Caco-2 (cell line): ENCODE measurements around the gene PNPLA8. TPM values are rescaled to one million over a fixed set of nuclear protein-coding genes. Genes with fewer than 3 reads are reported as not detected.

Experiments
- Bru-seq: library from RNA; stranded (reverse); fragments of 400-500 nt; gene quantifications from one replicate; lab custom pipeline; 2021; lab: Mats Ljungman, UMichigan
- BruChase-seq, 2 experiments: library from RNA; stranded (reverse); fragments of 400-500 nt; gene quantifications; one replicate each; lab custom pipeline; 2021; lab: Mats Ljungman, UMichigan
- BruUV-seq: library from RNA; stranded (reverse); fragments of 400-500 nt; replicated peaks from 2 replicates; lab custom pipeline; 2021; lab: Mats Ljungman, UMichigan
- CTCF ChIA-PET: fragments of 300-600 bp; sonication (Branson Sonifier 250); formaldehyde crosslinking; loops from one replicate; lab custom pipeline; 2022; ENCODE audit warnings: antibody characterized with exemption; lab: Charles Lee
- POLR2A ChIA-PET: fragments of 300-600 bp; sonication (Branson Sonifier 250); formaldehyde crosslinking; loops from one replicate; lab custom pipeline; 2022; ENCODE audit warnings: antibody characterized with exemption; lab: Charles Lee
- DNase-seq, 2 experiments: peaks; one replicate each; pipeline versions ENCODE4 v3.0.0 to v3.0.0-alpha.2; 2020 to 2022
- H3K27me3 ChIP-seq: replicated peaks from 2 replicates; pipeline ENCODE4 v1.6.0; 2011; ENCODE audit warnings: low read length; ENCODE audit not compliant: control insufficient read depth, insufficient read depth
- H3K36me3 ChIP-seq: 2 replicates; pipeline ENCODE4 v1.5.1; 2011; ENCODE audit warnings: low read length; ENCODE audit not compliant: control insufficient read depth, insufficient read depth
- H3K4me1 ChIP-seq: fragments of 250-450 bp; sonication (Bioruptor Pico); 2 replicates; pipeline ENCODE4 v1.5.1; 2020; ENCODE audit warnings: mild to moderate bottlenecking
- H3K4me3 ChIP-seq: 2 replicates; pipeline ENCODE4 v1.5.1; 2011; ENCODE audit warnings: low read depth, mild to moderate bottlenecking, control low read depth, low read length
- H3K9me3 ChIP-seq: fragments of 250-450 bp; sonication (Bioruptor Pico); 2 replicates; pipeline ENCODE4 v1.5.1; 2020; ENCODE audit warnings: mild to moderate bottlenecking, moderate library complexity
- H3K27ac Mint-ChIP-seq: one replicate; pipeline ENCODE4 v1.8.0; 2022; ENCODE audit warnings: mixed read lengths; ENCODE audit not compliant: unreplicated experiment
- H3K27me3 Mint-ChIP-seq: one replicate; pipeline ENCODE4 v1.8.0; 2022; ENCODE audit warnings: mixed read lengths; ENCODE audit not compliant: insufficient read depth, unreplicated experiment
- H3K36me3 Mint-ChIP-seq: one replicate; pipeline ENCODE4 v1.8.0; 2022; ENCODE audit warnings: mild to moderate bottlenecking, mixed read lengths; ENCODE audit not compliant: insufficient read depth, unreplicated experiment
- H3K4me1 Mint-ChIP-seq: one replicate; pipeline ENCODE4 v1.8.0; 2022; ENCODE audit warnings: low read depth, mixed read lengths; ENCODE audit not compliant: unreplicated experiment
- H3K4me3 Mint-ChIP-seq: one replicate; pipeline ENCODE4 v1.8.0; 2022; ENCODE audit warnings: mild to moderate bottlenecking, moderate library complexity, mixed read lengths; ENCODE audit not compliant: unreplicated experiment
- H3K9me3 Mint-ChIP-seq: one replicate; pipeline ENCODE4 v1.8.0; 2022; ENCODE audit warnings: mixed read lengths; ENCODE audit not compliant: unreplicated experiment
- intact Hi-C: fragments of 100-400 bp; cut with micrococcal nuclease; formaldehyde crosslinking; loops from one replicate; pipeline ENCODE4 v1.10.0; 2022; ENCODE audit not compliant: unreplicated experiment
- long read RNA-seq: library from polyadenylated mRNA; stranded (forward); transcript quantifications from one replicate; pipeline ENCODE4 v2.0.0, GENCODE V29; 2022
- total RNA-seq: library from RNA; stranded (reverse); gene quantifications from 2 replicates; pipeline ENCODE4 v1.2.3, GENCODE V29; 2022
- TF ChIP-seq, protein P1 (sequence below), 2 experiments: fragments of 200-600 bp in 1 of 2; IDR thresholded peaks; 1 replicate in 1 of 2; 2 replicates in 1 of 2; pipeline versions ENCODE4 v1.5.1 to v1.8.0; 2011 to 2022; ENCODE audit warnings: antibody characterized with exemption in 1 of 2, control low read depth in 1 of 2, inconsistent platforms in 1 of 2, low read depth in 1 of 2, low read length in 1 of 2, mild to moderate bottlenecking in 1 of 2, moderate library complexity in 1 of 2; ENCODE audit not compliant: insufficient read depth in 1 of 2, severe bottlenecking in 1 of 2, unreplicated experiment in 1 of 2

Gene PNPLA8
- total RNA-seq, result 15.3 and 16.5 TPM in 2 replicates
- percentile 74 among the genes with signal in this experiment for Bru-seq, nascent RNA
- BruChase-seq, experiment 1, labeled RNA remaining after a 2-hour chase, result percentile 68 among the genes with signal in this experiment
- BruChase-seq, experiment 2, labeled RNA remaining after a 6-hour chase, result percentile 64 among the genes with signal in this experiment
- long read RNA-seq, transcript PNPLA8-206 (10 exons, 3,462 nt), result minor isoform, 10 of 52 reads
- long read RNA-seq, transcript PNPLA8-201 (11 exons, 3,490 nt), result major isoform, 29 of 52 reads
- long read RNA-seq, partial matches to known transcripts, result 2 of 52 reads
- long read RNA-seq, other reads (novel, unspliced or antisense), result 8 of 52 reads

GRCh38 chr7:108525985-108526767 is at the start of gene PNPLA8:
TSS of gene PNPLA8 (minus strand) at chr7:108526135. CDS start at chr7:108515491, 10,644 bp downstream.
- BruUV-seq, result no TSS peak
- Mint-ChIP-seq H3K4me1 (peaks cover 36% of the 10 kb centered on the region), H3K9me3 (no peaks in the 10 kb centered on the region), H3K4me3 (peak within 1 kb of the TSS; percentile 98), H3K27me3 (no peaks in the 10 kb centered on the region), H3K36me3 (peaks cover 9% of the 10 kb centered on the region), H3K27ac (peak within 1 kb of the TSS; percentile 91)
- peak within 1 kb of the TSS; percentile 74 for H3K4me3 ChIP-seq
- ChIA-PET POLR2A (interaction anchor here (0.6 to 1.5 kb wide), 9 partner anchors 29 to 496 kb away, joined by 3 to 28 read pairs (median 5); partner anchors contain the start of genes DNAJB9 and THAP5), CTCF (interaction anchor here (1.0 to 1.2 kb wide), 3 partner anchors 8 to 43 kb away, joined by 3 to 4 read pairs (median 3); partner anchors contain the start of genes DNAJB9 and THAP5)
- peaks cover 25% of the 10 kb centered on the region for H3K4me1 ChIP-seq
- no peaks in the 10 kb centered on the region for H3K27me3 ChIP-seq
- intact Hi-C loops, result loop anchor here (1.0 to 10.0 kb wide), 4 partner anchors 44 to 511 kb away; no protein-coding TSS in a partner anchor
- DNase-seq, result peak; percentile 99 to 100
- TF ChIP-seq, protein P1, sequence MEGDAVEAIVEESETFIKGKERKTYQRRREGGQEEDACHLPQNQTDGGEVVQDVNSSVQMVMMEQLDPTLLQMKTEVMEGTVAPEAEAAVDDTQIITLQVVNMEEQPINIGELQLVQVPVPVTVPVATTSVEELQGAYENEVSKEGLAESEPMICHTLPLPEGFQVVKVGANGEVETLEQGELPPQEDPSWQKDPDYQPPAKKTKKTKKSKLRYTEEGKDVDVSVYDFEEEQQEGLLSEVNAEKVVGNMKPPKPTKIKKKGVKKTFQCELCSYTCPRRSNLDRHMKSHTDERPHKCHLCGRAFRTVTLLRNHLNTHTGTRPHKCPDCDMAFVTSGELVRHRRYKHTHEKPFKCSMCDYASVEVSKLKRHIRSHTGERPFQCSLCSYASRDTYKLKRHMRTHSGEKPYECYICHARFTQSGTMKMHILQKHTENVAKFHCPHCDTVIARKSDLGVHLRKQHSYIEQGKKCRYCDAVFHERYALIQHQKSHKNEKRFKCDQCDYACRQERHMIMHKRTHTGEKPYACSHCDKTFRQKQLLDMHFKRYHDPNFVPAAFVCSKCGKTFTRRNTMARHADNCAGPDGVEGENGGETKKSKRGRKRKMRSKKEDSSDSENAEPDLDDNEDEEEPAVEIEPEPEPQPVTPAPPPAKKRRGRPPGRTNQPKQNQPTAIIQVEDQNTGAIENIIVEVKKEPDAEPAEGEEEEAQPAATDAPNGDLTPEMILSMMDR (IDR thresholded peaks at IDR 0.05; ENCODE audit: insufficient read depth in 1 of 2, low read depth in 1 of 2, low read length in 1 of 2, severe bottlenecking in 1 of 2, unreplicated experiment in 1 of 2), result no peak
- no peaks in the 10 kb centered on the region for H3K36me3 ChIP-seq
- H3K9me3 ChIP-seq, result no peaks in the 10 kb centered on the region

- ChIA-PET CTCF (no interaction called here), POLR2A (interaction anchor here (0.7 kb wide), 1 partner anchor 677 kb away, joined by 3 read pairs; no protein-coding TSS in a partner anchor)
- intact Hi-C loops, result no loop called here
- BruUV-seq, result no TSS peak
- no peak for DNase-seq
- peaks cover 6% of the 10 kb centered on the region for H3K36me3 ChIP-seq
- H3K27me3 Mint-ChIP-seq, result no peaks in the 10 kb centered on the region
- peaks cover 7% of the 10 kb centered on the region for H3K4me1 ChIP-seq
- H3K27me3 ChIP-seq, result no peaks in the 10 kb centered on the region
- no peak overlapping the region for H3K4me3 Mint-ChIP-seq
- H3K36me3 Mint-ChIP-seq, result peaks cover 42% of the 10 kb centered on the region
- peaks cover 6% of the 10 kb centered on the region for H3K9me3 Mint-ChIP-seq
- peaks cover 10% of the 10 kb centered on the region for H3K4me1 Mint-ChIP-seq
- no peak overlapping the region for H3K4me3 ChIP-seq
- TF ChIP-seq, protein P1 (IDR thresholded peaks at IDR 0.05; ENCODE audit: insufficient read depth in 1 of 2, low read depth in 1 of 2, low read length in 1 of 2, severe bottlenecking in 1 of 2, unreplicated experiment in 1 of 2), result no peak
- peaks cover 16% of the 10 kb centered on the region for H3K9me3 ChIP-seq
- no peak overlapping the region for H3K27ac Mint-ChIP-seq
These were observed 49.2 kb upstream of the PNPLA8 start for GRCh38 chr7:108575156-108575555.

GRCh38 chr7:108572480-108572879 is 46.5 kb upstream of the PNPLA8 start:
- H3K27me3 ChIP-seq, result no peaks in the 10 kb centered on the region
- Mint-ChIP-seq H3K36me3 (peaks cover 42% of the 10 kb centered on the region), H3K4me3 (no peak overlapping the region), H3K9me3 (no peaks in the 10 kb centered on the region), H3K4me1 (peaks cover 10% of the 10 kb centered on the region), H3K27ac (no peak overlapping the region), H3K27me3 (no peaks in the 10 kb centered on the region)
- peaks cover 7% of the 10 kb centered on the region for H3K4me1 ChIP-seq
- no peak for DNase-seq
- H3K36me3 ChIP-seq, result no peaks in the 10 kb centered on the region
- intact Hi-C loops, result no loop called here
- TF ChIP-seq, protein P1 (IDR thresholded peaks at IDR 0.05; ENCODE audit: insufficient read depth in 1 of 2, low read depth in 1 of 2, low read length in 1 of 2, severe bottlenecking in 1 of 2, unreplicated experiment in 1 of 2), result no peak
- ChIA-PET POLR2A (no interaction called here), CTCF (no interaction called here)
- no peaks in the 10 kb centered on the region for H3K9me3 ChIP-seq
- no TSS peak for BruUV-seq
- no peak overlapping the region for H3K4me3 ChIP-seq
